ENCODE data around the gene HNRNPL.

- no peak for TF ChIP-seq GATA3 (IDR thresholded peaks at IDR 0.05; ENCODE audit: low read depth, low read length)
- no peak for TF ChIP-seq GATA2 (IDR thresholded peaks at IDR 0.05; ENCODE audit: low read depth, low read length)
Measured at GRCh38 chr19:38833092-38833425, 16.7 kb downstream of the HNRNPL start.
